GM19468 (cell line): ENCODE measurements around the gene CCDC13.

Experiments used
- ATAC-seq: cut with Tn5 transposase; IDR thresholded peaks from one replicate; pipeline ENCODE4 v1.9.1; 2021; ENCODE audit warnings: mild to moderate bottlenecking, moderate library complexity, moderate number of reproducible peaks; ENCODE audit not compliant: unreplicated experiment; ENCODE audit errors: extremely low read depth

CCDC13 gene

DNA sequence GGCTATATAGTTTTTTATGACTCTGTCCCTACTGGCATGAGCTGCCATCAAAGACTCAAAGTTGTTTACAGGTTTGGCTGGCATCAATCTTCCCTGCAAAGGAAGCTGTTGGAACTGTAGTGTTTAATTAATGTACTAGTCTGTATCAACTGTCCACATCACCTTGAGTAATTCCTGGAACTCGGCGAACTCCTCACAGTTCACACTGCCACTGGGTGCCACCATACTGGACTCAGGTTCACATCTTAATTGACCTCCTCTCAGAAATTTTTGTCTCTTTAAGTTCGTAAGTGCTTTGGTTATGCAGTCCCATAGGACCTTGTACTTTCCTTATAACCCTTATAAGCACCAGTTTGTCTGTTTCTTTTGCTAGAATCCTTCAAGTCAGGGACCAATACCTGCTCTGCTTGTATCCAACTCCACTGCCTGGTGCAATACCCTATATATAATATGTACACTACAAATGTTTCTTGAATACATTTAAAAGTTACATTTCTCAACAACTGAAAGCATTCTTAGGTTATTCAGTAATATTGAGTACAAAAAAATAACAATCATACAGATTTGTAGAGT is 28.1 kb upstream of the CCDC13 start:
- ATAC-seq, result no peak

DNA sequence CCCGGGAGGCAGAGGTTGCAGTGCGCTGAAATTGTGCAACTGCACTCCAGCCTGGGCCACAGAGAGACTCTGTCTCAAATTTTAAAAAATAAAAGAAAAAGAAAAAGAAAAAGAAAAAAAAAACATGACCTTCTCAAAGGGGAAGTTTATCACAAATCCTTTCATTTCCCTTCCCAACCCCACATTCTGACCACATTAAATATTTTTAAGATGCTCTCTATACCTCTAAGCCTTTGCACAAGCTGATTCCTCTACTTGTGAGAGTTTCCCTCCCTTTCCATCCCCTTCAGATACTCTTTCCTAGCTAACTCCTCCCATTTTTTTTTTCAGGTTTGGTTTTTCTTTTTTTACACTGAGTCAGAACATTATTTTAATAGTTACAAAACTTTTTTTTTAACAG is 27.2 kb upstream of the CCDC13 start:
- no peak for ATAC-seq

DNA sequence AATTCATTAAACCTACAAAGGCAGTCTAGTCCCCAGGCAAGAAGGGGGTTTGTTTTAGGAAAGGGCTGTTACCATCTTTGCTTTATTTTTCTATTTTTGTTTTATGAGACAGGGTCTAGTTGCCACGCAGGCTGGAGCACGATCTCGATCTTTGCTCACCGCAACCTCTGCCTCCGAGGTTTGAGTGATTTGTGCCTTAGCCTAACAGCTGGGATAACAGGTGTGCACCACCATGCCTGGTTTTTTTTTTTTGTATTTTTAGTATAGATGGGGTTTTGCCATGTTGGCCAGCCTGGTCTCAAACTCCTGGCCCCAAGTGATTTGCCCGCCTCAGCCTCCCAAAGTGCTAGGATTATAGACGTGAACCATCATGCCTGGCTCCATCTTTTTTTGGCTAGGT is 26.3 kb upstream of the CCDC13 start:
- no peak for ATAC-seq

DNA sequence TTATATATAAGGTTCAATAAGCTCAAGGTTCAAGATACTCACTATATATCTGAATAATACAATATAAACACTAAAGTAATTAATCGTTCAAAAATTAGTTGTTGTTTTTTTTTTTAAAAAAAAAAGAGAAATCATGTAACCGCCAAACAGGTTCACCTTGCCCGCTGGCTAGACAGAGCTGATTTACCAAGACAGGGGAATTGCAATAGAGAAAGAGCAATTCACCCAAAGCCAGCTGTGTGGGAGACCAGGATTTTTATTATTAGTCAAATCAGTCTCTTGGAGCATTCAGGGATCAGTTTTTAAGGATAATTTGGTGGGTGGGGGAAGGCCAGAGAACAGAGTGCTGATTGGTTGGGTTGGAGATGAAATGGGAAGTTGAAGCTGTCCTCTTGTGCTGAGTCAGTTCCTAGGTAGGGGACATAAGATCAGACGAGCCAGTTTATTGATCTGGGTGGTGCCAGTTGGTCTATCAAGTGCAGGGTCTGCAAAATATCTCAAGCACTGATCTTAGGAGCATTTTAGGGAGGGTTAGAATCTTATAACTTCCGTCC is 23.4 kb upstream of the CCDC13 start:
- ATAC-seq, result no peak

DNA sequence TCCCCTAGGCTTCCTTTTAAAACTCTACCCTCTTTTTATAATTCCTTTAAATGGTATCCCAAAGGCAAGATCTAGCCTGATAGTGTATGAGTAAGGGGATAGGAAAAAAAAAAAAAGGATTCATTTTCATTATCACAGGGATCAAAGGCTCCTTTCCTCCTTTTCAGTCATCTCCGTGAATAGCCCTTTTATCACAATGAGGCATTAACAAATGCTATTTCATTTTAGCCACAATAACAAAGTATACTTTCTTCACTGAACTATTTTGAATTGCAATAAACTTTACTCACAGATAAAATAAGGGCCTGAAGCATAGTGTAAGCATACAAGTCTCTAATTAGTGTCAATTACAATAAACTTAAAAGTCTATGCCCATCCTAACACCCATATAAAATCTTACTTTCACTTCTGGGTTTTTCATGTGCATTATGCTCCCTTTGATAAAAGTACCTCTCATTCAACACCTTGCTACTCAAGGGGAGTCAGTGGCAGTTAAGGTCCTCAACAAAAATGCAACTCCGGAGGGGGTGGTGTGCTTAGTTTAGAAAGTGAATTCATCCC is 22.6 kb upstream of the CCDC13 start:
- no peak for ATAC-seq

DNA sequence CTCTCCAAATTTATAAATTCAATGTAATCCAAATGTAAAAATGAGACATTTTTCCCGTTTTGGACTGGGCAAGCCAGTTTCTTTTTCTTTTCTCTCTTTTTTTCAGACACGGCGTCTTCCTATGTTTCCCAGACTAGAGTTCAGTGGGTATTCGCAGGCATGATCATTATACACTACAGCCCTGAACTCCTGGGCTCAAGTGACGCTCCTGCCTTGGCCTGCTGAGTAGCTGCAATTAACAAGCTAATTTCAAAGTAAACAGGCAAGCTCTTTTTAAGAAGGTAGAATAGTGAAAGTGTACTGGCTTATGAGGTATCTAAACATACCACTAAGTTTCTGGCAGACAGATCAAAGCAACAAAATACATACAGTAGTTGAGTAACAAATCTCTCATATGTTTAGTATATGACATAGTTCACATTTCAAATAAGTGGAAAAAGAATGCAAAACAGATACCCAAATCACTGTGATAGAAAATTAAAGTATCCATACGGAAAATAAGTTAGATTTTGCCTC is 17.7 kb upstream of the CCDC13 start:
- no peak for ATAC-seq

DNA sequence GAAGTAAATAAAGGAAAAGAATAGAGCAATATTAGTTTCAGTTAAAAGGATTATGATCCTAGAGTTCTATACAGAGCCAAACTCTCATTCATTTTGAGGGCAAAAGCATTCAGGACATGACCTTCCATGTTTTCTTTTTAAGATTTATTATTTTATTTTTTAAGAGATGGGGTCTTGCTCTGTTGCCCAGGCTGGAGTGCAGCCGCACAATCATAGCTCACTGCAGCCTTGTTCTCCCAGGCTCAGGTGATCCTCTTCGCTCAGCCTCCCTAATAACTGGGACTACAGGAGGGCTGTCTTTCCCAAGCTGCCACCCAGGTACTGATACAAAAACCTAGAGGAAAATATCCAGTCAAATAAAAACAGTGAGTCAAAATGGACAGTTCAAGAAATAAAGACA is 13.6 kb upstream of the CCDC13 start:
- no peak for ATAC-seq

DNA sequence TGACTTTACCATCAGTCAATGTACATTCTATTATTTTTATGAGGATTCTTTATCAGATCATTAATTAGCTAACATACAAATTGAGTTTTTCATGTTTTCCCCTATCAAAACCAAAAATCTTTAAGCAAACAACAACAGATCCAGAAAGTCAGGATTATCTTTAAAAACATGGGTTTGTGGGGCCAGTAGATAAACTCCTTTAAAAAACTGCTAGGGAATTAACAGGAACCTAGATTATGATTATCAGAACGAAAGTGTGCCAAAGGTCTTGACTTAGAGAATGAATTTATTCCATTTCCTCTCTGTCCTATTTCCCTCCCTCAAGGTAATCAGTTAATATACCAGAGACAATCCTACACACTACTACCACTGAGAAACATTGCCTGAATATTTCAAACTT is 13.2 kb upstream of the CCDC13 start:
- no peak for ATAC-seq

DNA sequence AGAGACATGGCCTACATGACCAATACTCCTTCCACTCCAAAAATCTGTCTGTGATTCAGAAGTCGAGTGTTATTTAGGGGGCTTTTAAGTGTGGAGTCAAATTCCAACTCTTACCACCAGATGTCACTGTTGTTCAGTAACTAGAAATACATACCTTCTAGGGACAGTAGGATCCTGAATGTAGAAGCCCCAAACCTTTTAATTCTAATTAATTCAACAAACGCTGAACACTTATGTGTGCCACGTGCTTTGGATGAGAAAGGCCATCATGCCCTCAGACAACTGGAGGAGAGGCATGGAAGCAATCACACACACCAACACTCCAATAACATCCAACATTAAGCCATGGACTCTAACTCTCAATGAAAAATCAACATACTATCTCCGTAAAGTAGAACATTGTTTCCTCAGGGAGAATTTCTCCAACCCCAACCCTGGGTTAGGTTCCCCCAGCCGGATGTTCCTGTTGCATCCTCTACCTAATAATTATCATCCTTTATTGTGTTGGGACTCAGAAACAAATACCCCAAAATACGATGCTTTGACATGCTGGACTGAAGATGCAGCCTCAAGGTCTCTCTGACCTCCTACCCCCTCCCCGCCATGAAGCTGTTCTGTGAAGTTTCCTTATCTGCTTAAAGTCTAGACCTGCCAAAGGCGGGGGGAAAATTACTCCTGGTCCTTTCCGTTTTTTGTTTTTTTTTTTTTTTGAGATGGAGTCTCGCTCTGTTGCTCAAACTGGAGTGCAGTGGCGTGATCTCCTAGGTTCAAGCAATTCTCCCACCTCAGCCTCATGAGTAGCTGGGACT is 8.0 kb upstream of the CCDC13 start:
- ATAC-seq, result no peak

DNA sequence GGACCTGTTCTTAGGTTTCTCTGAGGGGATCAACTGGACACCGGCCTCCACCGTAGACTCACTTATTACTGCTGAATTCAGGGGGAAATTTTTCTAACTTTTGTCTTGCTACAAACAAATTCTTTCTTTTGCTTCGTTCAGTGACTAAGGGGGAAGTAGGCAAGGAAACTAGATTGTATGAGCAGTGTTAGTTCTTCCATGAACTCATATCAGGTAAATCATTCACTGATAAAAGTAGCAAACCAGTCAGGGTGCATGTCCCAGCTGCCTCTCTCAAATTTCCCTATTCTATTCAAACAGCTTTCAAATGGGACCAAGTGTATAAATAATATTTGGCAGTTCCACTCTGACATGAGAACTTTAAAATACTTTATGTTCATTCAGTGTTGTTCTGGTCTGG is 7.3 kb upstream of the CCDC13 start:
- no peak for ATAC-seq

DNA sequence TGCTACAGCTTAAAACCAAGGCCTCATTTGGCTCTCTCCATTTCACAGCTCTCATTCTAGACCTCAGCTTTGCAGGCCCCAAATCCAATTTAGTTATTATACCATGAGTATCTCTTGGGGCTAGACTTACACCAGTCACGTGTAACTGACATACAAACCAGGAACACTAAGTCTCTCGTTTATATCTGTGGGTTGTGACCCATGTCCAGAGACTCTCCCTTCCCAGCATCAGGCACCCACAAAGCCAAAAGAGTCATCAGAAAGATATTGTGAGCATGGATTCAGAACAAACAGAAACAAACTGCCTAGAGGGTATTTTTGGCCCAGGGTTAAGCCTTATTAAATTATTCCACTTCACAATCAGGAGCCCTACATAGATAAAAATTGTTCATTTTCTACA is 5.6 kb upstream of the CCDC13 start:
- ATAC-seq, result no peak

DNA sequence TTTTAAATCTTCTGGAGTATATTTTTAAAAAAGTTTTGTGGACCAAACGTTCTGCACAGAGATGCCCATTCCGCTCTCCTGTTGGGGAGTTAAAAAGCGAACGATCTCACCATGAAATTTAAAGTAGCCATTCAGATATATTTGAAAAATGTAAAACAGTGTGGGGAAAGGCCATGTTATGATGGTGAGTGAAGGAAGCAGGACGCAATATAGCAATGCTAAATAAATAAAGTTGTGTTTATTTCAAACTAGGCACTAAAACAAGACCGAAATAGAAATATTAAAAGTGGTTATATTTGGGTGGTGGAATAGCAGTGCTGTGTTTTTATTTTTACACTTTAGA is 327 bp upstream of the CCDC13 start:
- no peak for ATAC-seq

DNA sequence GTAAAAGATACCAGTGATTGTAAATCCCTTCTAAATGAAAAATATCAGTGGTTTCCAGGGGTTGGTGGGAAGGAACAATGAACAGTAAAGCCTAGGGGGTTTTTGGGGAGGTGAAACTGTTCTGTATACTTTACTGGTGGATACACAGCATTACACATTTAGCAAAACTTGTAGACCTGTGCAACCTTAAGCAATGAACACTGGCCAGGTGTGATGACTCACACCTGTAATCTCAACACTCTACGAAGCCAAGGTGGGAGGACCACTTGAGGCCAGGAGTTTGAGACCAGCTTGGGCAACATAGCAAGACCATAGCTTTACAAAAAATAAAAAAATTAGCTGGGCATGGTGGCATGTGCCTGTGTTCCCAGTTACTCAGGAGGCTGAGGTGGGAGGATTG is 1.8 kb downstream of the CCDC13 start:
- no peak for ATAC-seq

DNA sequence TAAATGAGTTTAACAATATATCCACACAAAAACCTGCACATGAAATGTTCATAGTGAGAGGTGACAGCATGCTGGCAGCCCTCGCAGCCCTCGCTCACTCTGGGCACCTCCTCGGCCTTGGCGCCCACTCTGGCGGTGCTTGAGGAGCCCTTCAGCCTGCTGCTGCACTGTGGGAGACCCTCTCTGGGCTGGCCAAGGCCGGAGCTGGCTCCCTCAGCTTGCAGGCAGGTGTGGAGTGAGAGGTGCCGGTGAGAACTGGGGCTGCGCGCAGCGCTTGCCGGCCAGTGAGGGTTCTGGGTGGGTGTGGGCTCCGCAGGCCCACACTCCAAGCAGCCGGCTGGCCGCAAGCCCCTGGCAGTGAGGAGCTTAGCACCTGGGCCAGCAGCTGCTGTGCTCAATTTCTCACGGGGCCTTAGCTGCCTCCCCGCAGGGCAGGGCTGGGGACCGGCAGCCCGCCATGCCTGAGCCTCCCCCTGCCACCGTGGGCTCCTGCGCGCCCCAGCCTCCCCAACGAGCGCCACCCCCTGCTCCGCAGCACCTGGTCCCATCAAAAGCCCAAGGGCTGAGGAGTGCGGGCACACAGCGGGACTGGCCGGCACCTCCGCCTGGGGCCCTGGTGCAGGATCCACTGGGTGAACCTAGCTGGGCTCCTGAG is 3.4 kb downstream of the CCDC13 start:
- ATAC-seq, result no peak

DNA sequence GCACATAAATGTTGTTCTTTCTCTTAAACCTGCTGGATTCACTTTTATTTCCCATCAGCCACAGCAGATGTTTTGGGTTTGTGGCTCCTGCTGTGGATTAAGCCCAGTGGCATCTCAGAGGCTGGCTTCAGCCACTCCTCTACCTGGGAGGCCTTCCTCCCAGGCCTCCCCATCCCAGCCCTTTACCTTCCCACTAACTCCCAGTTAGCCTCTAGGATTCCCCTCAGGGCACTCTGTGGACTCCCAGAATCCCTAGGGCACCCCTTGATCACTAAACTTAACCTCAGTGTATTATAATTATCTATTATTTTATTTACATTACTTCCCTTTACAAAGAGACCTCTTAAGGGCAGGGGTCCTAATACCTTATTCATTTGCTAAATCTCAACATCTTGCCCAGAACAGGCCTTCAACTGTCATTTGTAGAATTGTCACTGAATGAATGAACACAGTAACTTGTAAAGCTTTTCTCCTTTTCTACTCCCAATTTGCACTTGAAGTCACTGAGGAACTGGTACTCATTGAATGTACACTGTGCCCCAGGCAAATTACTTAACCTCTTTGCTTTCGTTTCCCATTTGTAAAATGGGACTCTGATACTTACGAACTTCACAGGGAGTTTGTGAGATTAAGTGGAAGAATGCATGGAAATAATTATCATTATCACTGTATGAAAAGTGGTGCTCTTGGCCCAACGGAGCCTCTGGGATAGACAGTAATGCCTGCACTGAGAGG is 8.3 kb downstream of the CCDC13 start:
- ATAC-seq, result no peak

DNA sequence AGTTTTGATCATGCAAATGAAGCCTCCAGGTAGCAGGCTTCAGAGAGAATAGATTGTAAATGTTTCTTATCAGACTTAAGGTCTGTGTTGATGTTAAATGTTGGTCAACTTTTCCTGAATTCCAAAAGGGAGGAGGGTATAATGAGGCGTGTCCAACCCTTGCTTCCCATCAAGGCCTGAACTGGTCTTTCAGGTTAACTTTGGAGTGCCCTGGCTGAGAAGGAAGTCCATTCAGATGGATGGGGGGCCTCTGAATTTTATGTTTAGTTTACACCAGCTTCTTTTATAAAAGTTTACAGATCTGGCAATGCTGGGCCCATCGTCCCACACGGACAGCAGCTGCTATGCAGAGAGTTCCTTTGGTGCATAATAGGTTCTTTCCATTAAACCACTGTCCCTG is 8.9 kb downstream of the CCDC13 start:
- no peak for ATAC-seq

DNA sequence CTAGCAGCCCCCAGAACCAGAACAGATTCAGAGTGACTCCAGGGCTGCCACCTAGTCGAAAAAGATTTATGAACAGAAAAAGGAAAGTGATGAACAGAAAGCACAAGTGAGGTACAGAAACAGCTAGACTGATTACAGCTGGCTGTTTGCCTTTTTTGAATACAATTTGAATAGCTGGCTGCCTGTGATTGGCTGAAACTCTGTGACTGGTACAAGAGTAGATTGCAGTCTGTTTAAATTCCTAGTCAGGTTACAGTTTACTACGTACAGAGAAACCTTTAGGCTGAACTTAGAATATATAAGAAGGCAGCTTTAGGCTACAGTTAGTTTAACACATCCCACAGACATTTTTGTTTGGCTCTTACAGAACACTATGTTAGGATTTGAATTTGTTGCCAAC is 10.0 kb downstream of the CCDC13 start:
- ATAC-seq, result no peak

DNA sequence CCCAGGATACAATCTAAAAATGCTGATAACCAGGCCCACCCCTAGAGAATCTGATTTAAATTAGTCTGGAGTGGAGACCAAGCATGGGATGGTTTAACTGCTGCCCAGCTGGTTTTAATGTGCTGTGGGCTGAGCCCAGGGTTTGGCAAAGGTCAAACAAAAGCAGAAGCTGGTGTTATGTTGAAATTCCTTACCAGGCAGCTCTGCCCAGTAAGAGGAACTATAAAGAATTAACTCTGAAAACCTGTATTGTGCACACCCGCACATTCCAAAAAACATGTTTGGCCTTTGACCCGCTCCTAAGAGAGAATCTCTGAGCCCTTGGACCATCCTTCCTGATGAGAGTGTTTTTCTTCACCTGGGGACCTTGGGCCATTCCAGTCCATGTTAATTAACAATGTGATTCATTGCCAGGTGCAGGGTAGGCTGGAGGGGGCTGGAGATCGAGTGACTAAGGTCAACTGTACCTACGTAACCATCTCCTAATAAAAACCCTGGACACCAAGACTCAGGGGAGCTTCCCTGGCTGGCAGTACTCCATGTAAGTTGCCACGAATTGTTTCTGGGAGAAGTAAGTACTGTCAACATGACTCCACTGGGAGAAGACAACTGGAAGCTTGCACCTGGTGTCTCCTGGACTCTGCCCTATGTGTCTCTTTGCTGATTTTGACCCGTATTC is 10.9 kb downstream of the CCDC13 start:
- ATAC-seq, result no peak

DNA sequence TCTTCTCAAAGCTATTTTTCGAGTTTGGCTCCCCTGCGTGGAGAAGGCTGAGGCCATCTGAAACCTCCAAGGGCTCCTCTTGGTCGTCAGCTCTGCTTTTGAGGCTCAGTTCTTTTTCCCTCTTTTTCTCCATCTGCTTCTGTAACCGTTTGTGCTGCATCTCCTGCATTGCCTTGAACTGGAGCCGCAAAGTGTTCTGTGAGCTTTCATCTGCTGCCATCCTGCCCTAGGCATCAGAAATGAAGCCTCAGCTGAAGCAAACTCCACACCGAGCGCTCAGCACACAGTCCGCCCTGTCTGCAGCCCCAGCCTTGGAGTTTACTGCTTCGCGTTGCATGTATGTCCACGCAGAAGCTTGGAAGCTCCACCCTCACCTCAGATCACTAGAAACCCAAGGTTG is 14.9 kb downstream of the CCDC13 start:
- no peak for ATAC-seq
